B cell (primary cell): ENCODE measurements around the gene PI4KA. TPM values are rescaled to one million over a fixed set of nuclear protein-coding genes. Genes with fewer than 3 reads are reported as not detected.

Experiments
- ATAC-seq: fragments of 200-7000 bp; cut with Tn5 transposase; one replicate; pipeline ENCODE4 v1.10.0; 2021; ENCODE audit warnings: low read depth, mild to moderate bottlenecking, moderate number of reproducible peaks, moderate library complexity
- CTCF ChIA-PET: fragments of 350-600 bp; sonication (Branson Sonifier 250); formaldehyde crosslinking; loops from one replicate; lab custom pipeline; 2021; ENCODE audit warnings: antibody characterized with exemption, inconsistent platforms; lab: Charles Lee
- POLR2A ChIA-PET: fragments of 350-600 bp; sonication (Branson Sonifier 250); formaldehyde crosslinking; loops from one replicate; lab custom pipeline; 2021; ENCODE audit warnings: antibody characterized with exemption; lab: Charles Lee
- DNase-seq: peaks from one replicate; pipeline ENCODE4 v3.0.0; 2013
- H2AFZ ChIP-seq: 2 replicates; pipeline ENCODE4 v1.6.1; 2012; ENCODE audit warnings: mild to moderate bottlenecking, low read depth, low read length; ENCODE audit not compliant: insufficient read depth, poor library complexity, severe bottlenecking
- H3K27ac ChIP-seq, 2 donors: 1 replicate in 1 of 2; 2 replicates in 1 of 2; pipeline ENCODE4 v1.5.1; 2012 to 2013; ENCODE audit warnings: low read length in 2 of 2, mild to moderate bottlenecking in 2 of 2, moderate library complexity in 1 of 2
- H3K27me3 ChIP-seq, 4 experiments: fragments of 200-600 bp in 1 of 4; sonication (generic) in 1 of 4; replicated peaks in 1 of 4; 1 replicate in 2 of 4; 2 replicates in 2 of 4; pipeline versions ENCODE4 v1.6.1 to v1.7.0; 2013 to 2016; ENCODE audit warnings: low read length in 3 of 4, mild to moderate bottlenecking in 2 of 4, mixed read lengths in 1 of 4, moderate library complexity in 1 of 4; ENCODE audit not compliant: insufficient read depth in 4 of 4, control insufficient read depth in 3 of 4; ENCODE audit errors: control extremely low read depth in 1 of 4
- H3K36me3 ChIP-seq, 2 experiments: replicated peaks in 1 of 2; 1 replicate in 1 of 2; 2 replicates in 1 of 2; pipeline versions ENCODE4 v1.6.1 to v1.7.1; 2013; ENCODE audit warnings: low read length in 1 of 2; ENCODE audit not compliant: insufficient read depth in 2 of 2, control insufficient read depth in 1 of 2; ENCODE audit errors: control extremely low read depth in 1 of 2, extremely low read depth in 1 of 2
- H3K4me1 ChIP-seq, 2 donors: fragments of 200-600 bp in 1 of 2; sonication (generic) in 1 of 2; 1 replicate in 1 of 2; 2 replicates in 1 of 2; pipeline versions ENCODE4 v1.5.1 to v1.6.1; 2013 to 2017; ENCODE audit warnings: low read length in 2 of 2; ENCODE audit not compliant: control insufficient read depth in 2 of 2, insufficient read depth in 2 of 2
- H3K4me2 ChIP-seq: replicated peaks from 2 replicates; pipeline ENCODE3; 2012; ENCODE audit warnings: mild to moderate bottlenecking, low read depth, low read length; ENCODE audit not compliant: poor library complexity, severe bottlenecking
- H3K4me3 ChIP-seq, 5 experiments: fragments of 200-600 bp in 1 of 5; sonication (generic) in 1 of 5; 1 replicate in 3 of 5; 2 replicates in 2 of 5; pipeline versions ENCODE4 v1.5.1 to v1.7.0; 2011 to 2016; ENCODE audit warnings: low read length in 4 of 5, mild to moderate bottlenecking in 4 of 5, low read depth in 2 of 5, control low read depth in 1 of 5, moderate library complexity in 1 of 5; ENCODE audit not compliant: insufficient read depth in 1 of 5; ENCODE audit errors: control extremely low read depth in 1 of 5, extremely low read depth in 1 of 5
- H3K79me2 ChIP-seq: fragments of 200-600 bp; sonication (generic); one replicate; pipeline ENCODE4 v1.6.0; 2016; ENCODE audit warnings: low read length; ENCODE audit not compliant: control insufficient read depth, insufficient read depth
- H3K9ac ChIP-seq: fragments of 200-600 bp; sonication (generic); 2 replicates; pipeline ENCODE4 v1.6.1; 2017; ENCODE audit warnings: mild to moderate bottlenecking, low read length, moderate library complexity
- H3K9me3 ChIP-seq, 3 donors: one replicate each; pipeline versions ENCODE4 v1.6.1 to v1.7.1; 2013; ENCODE audit warnings: low read length in 2 of 3; ENCODE audit not compliant: control insufficient read depth in 2 of 3, insufficient read depth in 1 of 3; ENCODE audit errors: control extremely low read depth in 1 of 3
- H4K20me1 ChIP-seq: 2 replicates; pipeline ENCODE4 v1.6.0; 2012; ENCODE audit warnings: mild to moderate bottlenecking, low read length; ENCODE audit not compliant: insufficient read depth, control insufficient read depth, poor library complexity, severe bottlenecking
- H3K27ac Mint-ChIP-seq: one replicate; pipeline ENCODE4 v1.8.0; 2021; ENCODE audit warnings: mixed read lengths
- H3K27me3 Mint-ChIP-seq: one replicate; pipeline ENCODE4 v1.8.0; 2021; ENCODE audit warnings: mixed read lengths
- H3K4me1 Mint-ChIP-seq: one replicate; pipeline ENCODE4 v1.8.0; 2021; ENCODE audit warnings: mixed read lengths
- H3K4me3 Mint-ChIP-seq: one replicate; pipeline ENCODE4 v1.8.0; 2021; ENCODE audit warnings: mixed read lengths
- H3K9me3 Mint-ChIP-seq: one replicate; pipeline ENCODE4 v1.8.0; 2022; ENCODE audit warnings: mixed read lengths; ENCODE audit not compliant: insufficient read depth
- CTCF ChIP-seq: fragments of 200-600 bp; IDR thresholded peaks from one replicate; pipeline ENCODE4 v1.8.0; 2022; ENCODE audit warnings: antibody characterized with exemption, mild to moderate bottlenecking
- EZH2 ChIP-seq: IDR thresholded peaks from 2 replicates; pipeline ENCODE4 v1.6.1; 2012; ENCODE audit warnings: borderline replicate concordance, low read depth, mild to moderate bottlenecking, moderate library complexity, low read length; ENCODE audit not compliant: insufficient read depth, poor library complexity, severe bottlenecking
- WGBS: methylation state at CpG from one replicate; pipeline ENCODE4 v1.1.5; 2013; ENCODE audit warnings: missing lambda C conversion rate; ENCODE audit not compliant: insufficient coverage; 5-methylcytosine and 5-hydroxymethylcytosine counted together
- intact Hi-C: fragments of 100-400 bp; cut with micrococcal nuclease; formaldehyde crosslinking; loops from one replicate; pipeline ENCODE4 v1.10.0; 2022
- polyA plus RNA-seq: library from polyadenylated mRNA; depleted of rRNA; stranded (reverse); fragments of >200 nt; gene quantifications from 2 replicates; pipeline ENCODE4 v1.2.3, GENCODE V29; 2012
- total RNA-seq, 2 donors: library from RNA; stranded (reverse); fragments of 120-200 nt in 1 of 2; gene quantifications; 1 replicate in 1 of 2; 2 replicates in 1 of 2; pipeline versions ENCODE4 v1.2.3 to v1.2.4, GENCODE V29; 2013 to 2022

Gene PI4KA
- total and polyA plus RNA-seq, 2 donors (not counting 1 experiment from before 2014, with no cell fraction given), result 85.9 to 156 TPM

DNA sequence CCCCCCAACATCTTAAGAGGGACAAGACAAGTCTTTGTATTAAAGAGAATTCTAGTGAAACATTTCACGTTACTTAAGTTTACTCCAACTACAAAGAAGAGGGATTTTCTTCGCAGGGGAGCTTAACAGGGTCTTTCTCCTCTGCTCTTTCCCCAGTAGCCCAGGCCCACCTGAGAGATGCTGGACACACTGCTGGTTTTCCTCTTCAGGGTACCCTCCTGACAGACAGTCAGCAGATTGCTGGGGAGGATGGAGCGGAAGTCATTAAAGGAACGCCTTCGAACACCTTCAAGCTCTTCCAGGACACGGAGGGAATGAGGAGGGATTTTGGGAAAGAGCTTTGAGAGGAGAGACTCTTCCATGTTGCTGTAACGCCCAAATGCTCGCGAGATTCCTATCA is 39.1 kb downstream of the PI4KA start:
- Mint-ChIP-seq H3K27me3 (no peaks in the 10 kb centered on the region), H3K27ac (no peak overlapping the region), H3K4me1 (no peaks in the 10 kb centered on the region), H3K4me3 (no peak overlapping the region), H3K9me3 (no peaks in the 10 kb centered on the region)
- no peak overlapping the region for H3K9ac ChIP-seq
- DNase-seq, result no peak
- TF ChIP-seq CTCF, result no peak
- TF ChIP-seq EZH2, result no peak
- no peaks in the 10 kb centered on the region for H3K4me1 ChIP-seq
- no peak for ATAC-seq
- no peak overlapping the region for H2AFZ ChIP-seq
- 100% methylated on average over 5 of the region's 9 CpGs for WGBS
- CTCF ChIA-PET, result no interaction called here
- H3K9me3 ChIP-seq, result no peaks in the 10 kb centered on the region
- H3K27me3 ChIP-seq, result no peaks in the 10 kb centered on the region
- H3K79me2 ChIP-seq, result no peaks in the 10 kb centered on the region
- H3K36me3 ChIP-seq, result peaks cover 16 to 73% of the 10 kb centered on the region in 2 experiments
- intact Hi-C loops, result no loop called here
- no peak overlapping the region for H3K27ac ChIP-seq
- H3K4me3 ChIP-seq, result no peak overlapping the region
- H4K20me1 ChIP-seq, result no peaks in the 10 kb centered on the region
- no peak overlapping the region for H3K4me2 ChIP-seq
- POLR2A ChIA-PET, result interaction anchor here (0.6 kb wide), 1 partner anchor 57 kb away, joined by 3 read pairs; no protein-coding TSS in a partner anchor

GRCh38 chr22:20818471-20818870 is 40.1 kb downstream of the PI4KA start:
- H4K20me1 ChIP-seq, result no peaks in the 10 kb centered on the region
- no peak overlapping the region for H3K9ac ChIP-seq
- H3K9me3 ChIP-seq, result no peaks in the 10 kb centered on the region
- H2AFZ ChIP-seq, result no peak overlapping the region
- no peaks in the 10 kb centered on the region for H3K4me1 ChIP-seq
- H3K4me3 Mint-ChIP-seq, result no peak overlapping the region
- ATAC-seq (no peak), DNase-seq (no peak)
- WGBS, result 100% methylated on average over 2 of the region's 3 CpGs
- H3K4me3 ChIP-seq, result no peak overlapping the region
- TF ChIP-seq CTCF, result no peak
- no peak for TF ChIP-seq EZH2
- ChIA-PET CTCF (no interaction called here), POLR2A (no interaction called here)
- H3K27me3 Mint-ChIP-seq, result no peaks in the 10 kb centered on the region
- H3K27me3 ChIP-seq, result no peaks in the 10 kb centered on the region
- H3K4me2 ChIP-seq, result no peak overlapping the region
- no peak overlapping the region for H3K27ac ChIP-seq
- no peak overlapping the region for H3K27ac Mint-ChIP-seq
- H3K4me1 Mint-ChIP-seq, result no peaks in the 10 kb centered on the region
- intact Hi-C loops, result no loop called here
- no peaks in the 10 kb centered on the region for H3K9me3 Mint-ChIP-seq
- H3K79me2 ChIP-seq, result no peaks in the 10 kb centered on the region
- H3K36me3 ChIP-seq, result peaks cover 14 to 68% of the 10 kb centered on the region in 2 experiments
